NCI-H2227 (cell line): Measurements from ENCODE around the gene MRGPRX2.

Experiments
- DNase-seq: peaks from one replicate; lab custom pipeline; 2025; ENCODE audit not compliant: unreplicated experiment; lab: John Stamatoyannopoulos, UW

The MRGPRX2 gene

GRCh38 chr11:19012636-19013035, 47.9 kb downstream of the MRGPRX2 start:
- no peak for DNase-seq
